H54 (cell line): Measurements from ENCODE around the gene OSBPL6.
"Not testable (repeated sequence)": the region's sequence is repeated elsewhere in the genome, so short reads cannot be mapped to it uniquely, and the experiment has no call there.

Experiments used
- DNase-seq: peaks from one replicate; pipeline ENCODE4 v3.0.0; 2011; ENCODE audit warnings: low spot score, mixed read lengths; ENCODE audit not compliant: insufficient read length
- FAIRE-seq: peaks from 3 replicates; lab custom pipeline; 2011; peaks lifted over from hg19 to GRCh38; lab: Jason Lieb, UNC
- POLR2A ChIP-seq: IDR thresholded peaks from 2 replicates; pipeline ENCODE4 v1.6.1; 2011; ENCODE audit warnings: low read depth, mild to moderate bottlenecking, low read length

The OSBPL6 gene

DNA sequence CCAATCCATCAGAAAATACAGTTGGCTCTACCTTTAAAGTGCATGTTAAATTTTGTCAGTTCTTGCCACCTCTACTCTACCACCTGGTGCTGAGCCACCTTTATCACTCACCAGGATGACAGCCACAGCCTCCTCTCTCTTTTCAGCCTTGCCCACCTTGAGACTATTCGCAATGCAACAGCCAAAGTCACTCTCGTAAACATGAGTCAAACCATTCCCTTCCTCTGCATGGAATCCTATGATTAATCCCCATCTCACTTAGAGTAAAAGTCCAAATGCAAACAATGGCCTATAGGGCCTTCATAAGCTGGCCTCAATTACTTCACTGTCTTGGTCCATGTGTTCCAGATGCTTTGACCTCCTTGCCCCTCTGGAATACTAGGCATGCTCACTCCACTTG lies 5.8 kb upstream of the OSBPL6 start:
- FAIRE-seq (peak; percentile 11), DNase-seq (no peak)
- no peak for TF ChIP-seq POLR2A

DNA sequence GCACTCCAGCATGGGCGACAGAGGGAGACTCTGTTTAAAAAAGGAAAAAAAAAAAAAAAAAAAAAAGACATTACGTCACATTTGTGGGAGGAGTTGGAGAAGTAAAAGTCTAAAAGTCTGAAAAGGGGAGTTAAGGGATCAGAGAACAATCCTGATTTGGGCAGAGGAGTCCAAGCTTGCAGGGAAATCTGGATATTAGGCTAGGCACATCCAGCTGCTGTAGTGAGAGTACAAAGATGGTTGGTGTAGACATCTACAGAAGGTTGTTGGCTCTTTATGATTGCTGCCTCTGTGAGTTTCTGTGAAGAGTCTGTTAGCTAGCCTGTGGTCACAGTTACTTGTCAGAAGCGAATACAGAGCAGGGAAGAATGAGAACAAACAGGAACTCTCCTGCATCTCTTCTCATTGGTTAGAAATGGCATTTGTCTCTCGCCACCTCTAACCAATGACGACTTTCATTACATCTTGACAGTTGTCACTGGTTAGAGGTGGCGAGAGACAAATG lies 3.3 kb upstream of the OSBPL6 start:
- DNase-seq, result no peak
- FAIRE-seq, result no peak
- no peak for TF ChIP-seq POLR2A

DNA sequence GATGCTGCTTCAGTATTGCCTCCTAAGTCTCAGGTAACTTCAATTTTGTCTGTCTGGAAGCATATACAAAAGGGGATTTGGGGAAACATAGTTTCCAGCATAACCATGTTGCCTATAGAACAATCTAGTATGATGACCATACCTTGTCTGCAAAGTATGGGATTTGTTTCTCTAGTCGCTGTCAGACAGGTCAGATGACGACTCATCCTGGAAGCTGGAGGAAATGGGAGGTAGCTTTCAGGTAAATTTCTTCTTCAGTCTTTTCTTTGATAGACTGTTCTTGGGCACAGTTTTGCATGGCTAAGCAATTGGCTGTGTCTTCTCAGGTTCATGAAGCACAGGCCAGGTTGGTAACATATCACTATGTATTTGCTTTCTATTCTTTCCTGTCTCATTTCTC lies 2.8 kb upstream of the OSBPL6 start:
- FAIRE-seq (no peak), DNase-seq (no peak)
- no peak for TF ChIP-seq POLR2A

DNA sequence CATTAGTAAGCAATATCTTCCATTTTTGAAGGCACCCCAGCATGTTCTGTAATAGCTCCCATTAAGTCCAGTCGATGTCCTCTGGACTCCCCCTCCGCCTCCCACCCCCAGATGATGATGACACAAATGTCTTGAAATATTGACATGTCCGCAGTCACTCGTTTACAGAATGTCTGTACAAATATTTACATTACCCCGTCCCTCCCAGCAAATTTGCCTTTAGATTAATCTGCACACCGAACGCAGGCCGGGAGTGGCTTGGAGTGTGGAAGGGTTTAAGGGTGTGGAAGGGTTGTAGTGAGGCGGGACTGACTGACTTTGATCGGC lies 853 bp upstream of the OSBPL6 start:
- FAIRE-seq, result no peak
- no peak for DNase-seq
- TF ChIP-seq POLR2A, result no peak

DNA sequence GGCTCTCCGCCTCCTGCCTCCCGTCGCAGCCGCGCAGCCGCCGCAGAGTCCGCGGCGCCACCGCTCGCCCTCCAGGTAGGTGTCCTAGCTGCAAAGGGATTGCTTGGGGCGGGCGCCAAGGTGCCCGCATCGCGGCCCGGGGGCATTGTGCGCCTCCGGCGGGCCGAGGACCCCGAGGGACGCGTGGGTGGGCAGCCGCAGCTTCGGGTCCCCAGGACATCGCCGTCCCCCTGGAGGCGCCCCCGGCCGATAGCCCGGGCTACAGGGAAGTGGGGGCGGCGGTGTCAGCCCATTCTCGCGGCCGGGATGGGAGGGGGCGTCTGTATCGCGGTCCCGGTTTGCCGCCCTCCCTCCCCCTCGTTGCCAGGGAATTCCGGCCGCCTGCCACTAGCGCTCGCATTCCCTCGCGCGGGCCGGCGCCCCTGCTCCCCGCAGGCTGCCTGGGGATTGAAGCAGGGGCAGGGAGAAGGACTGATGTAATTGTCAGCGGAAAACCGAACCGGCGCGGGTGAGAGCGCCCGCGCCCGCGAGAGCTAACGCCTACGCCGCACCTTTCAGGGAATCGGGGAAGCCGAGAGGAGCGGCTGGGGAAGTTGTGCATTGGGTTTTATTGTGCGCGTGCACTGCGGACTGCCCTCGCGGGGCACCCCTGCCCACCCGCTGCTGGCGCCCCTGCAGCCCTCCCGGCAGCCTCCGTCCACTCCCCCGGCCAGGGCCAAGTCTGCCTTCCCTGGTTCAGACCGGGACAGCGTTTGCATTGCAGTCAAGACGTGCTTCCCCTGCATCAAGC lies 483 bp downstream of the OSBPL6 start:
- no peak for TF ChIP-seq POLR2A
- peak; percentile 55 for DNase-seq
- peak; percentile 41 for FAIRE-seq

DNA sequence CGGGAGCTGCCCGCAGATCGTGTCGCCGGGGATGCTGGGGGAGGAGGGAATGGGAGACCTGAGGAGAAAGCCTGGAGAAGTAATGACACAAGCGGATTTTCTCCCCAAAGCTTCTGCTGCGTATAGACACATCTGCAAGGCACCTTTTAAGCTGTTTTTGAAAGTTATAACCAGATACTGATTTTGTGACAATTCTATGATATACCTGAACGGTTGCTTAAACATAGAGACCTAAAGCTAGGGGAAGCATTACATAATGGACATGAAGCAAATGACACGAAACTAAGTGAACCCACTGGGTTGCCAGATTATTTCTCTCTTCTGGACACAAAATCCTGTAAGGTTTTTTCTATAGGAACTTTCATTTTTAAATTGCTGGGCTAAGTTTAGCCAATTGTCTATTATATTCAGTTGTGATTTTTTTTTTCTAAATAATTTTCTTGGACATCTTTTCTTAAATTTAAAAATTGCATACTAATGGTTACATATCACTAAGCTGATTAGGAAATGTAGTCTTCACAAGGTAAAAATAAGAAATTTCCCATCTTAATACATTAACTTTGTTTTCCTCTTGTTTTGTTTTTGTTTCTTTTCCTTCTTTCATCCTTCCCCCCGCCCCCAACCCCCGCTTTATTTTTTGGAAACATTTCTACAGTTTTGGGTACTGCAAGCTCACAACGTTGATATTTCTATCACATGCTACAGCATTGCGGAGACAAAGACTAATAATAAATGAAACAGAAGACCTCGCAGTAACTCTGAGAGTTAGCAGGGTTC lies 1.3 kb downstream of the OSBPL6 start:
- FAIRE-seq (peak; percentile 84), DNase-seq (no peak)
- TF ChIP-seq POLR2A, result no peak

DNA sequence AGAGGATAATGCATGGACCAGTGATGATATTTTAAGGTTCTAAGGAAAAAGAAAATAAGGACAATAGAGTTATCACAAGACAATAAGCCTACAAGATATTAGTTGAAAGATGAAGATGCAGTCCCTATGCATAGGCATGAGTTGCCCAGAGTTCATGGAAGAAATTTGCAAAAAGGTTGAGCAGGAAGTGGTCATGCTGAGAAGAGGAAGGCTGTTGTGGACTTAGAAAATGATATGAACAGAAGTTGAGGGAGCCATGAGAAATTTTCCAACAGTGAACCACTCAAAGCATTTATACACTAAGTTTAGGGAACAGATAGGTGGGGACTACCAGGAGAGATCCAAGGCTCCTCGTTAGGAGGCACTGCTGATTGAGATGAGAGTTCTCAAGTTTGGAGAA lies 3.5 kb downstream of the OSBPL6 start:
- TF ChIP-seq POLR2A, result no peak
- DNase-seq (no peak), FAIRE-seq (no peak)

DNA sequence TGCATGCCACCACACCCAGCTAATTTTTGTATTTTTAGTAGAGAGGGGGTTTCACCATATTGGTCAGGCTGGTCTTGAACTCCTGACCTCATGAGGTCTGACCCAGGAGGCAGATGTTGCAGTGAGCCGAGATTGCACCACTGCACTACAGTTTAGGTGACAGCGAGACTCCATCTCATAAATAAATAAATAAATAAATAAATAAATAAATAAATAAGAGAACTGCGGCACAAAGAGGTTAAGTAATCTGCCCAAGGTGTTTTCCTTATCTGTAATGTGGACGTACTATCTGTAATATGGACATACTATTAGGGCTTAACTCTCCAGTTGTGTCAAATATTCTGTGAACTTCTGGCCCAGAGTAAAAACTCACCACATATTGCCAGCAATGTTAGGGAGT lies 4.1 kb downstream of the OSBPL6 start:
- not testable (repeated sequence) for FAIRE-seq, DNase-seq

DNA sequence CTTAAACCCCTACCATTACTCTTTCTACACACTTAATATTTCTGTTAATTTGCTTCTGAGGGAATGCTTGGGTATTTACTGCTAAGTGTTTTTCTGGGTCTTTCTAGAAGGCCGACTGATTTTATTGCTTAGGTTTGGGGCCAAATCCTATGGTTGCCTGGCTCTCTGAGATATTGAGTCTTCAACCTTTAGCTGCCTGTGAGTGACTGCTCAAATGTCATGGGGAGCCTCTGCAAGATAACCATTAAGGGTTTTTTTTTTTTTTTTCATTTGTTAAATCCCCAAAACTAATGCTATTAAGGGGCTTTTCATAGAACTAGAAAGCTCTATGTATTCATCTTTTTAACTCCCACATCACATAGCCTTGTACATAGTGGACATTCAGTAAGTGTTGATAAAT lies 5.0 kb downstream of the OSBPL6 start:
- FAIRE-seq, result no peak
- no peak for DNase-seq

DNA sequence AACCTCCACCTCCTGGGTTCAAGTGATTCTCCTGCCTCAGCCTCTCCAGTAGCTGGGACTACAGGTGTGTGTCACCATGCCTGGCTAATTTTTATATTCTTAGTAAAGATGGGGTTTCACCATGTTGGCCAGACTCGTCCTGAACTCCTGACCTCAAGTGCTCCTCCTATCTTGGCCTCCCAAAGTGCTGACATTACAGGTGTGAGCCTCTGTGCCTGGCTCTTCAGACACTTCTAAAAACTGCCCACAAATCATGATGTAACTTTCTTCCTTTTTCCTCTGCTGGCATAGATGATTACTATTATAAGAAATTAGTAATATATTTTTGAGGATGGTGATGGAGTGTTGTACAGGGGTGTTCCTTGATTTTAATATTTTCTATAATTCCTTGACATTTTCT lies 6.0 kb downstream of the OSBPL6 start:
- FAIRE-seq (no peak), DNase-seq (no peak)
- TF ChIP-seq POLR2A, result no peak

More for the DNA sequence above, 5.0 kb downstream of the OSBPL6 start:
- no peak for TF ChIP-seq POLR2A

DNA sequence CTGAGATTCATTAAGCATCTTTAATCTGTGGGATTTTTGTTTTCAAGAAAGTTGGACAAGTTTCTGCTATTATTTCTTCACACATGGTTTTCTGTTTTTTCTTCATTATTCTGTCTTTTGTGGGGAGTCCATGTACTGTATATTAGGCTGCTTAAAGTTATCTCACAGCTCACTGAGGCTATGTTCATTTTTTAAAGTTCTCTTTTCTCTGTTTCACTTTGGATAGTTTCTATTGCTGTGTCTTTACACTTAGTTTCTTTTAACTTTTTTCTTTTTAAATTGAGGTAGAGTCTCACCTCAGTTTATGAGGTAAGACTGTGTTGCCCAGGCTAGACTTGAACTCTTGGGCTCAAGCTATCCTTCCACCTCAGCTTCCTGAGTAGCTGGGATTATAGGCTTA lies 8.6 kb downstream of the OSBPL6 start:
- DNase-seq, result no peak
- FAIRE-seq, result no peak
- no peak for TF ChIP-seq POLR2A

DNA sequence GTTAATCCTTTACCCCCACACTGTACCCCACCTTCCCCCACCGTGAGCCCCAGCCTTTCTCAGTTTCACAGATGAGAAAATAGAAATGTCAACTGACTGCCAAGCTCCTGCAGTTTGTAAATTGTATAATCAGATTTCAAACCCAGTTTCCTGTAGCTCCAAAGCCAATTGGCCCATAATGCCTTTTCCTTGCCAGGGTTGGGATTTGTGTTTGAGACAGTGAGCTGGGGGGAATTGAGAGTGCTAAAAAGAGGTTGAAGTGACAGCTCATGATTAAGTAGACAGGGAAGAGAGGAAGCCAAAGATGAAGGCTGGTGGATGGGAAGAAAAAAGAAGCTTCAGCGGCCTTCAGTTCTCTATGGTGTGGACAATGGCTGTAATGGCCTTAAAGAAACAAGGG lies 10.7 kb downstream of the OSBPL6 start:
- TF ChIP-seq POLR2A, result no peak
- no peak for FAIRE-seq

DNA sequence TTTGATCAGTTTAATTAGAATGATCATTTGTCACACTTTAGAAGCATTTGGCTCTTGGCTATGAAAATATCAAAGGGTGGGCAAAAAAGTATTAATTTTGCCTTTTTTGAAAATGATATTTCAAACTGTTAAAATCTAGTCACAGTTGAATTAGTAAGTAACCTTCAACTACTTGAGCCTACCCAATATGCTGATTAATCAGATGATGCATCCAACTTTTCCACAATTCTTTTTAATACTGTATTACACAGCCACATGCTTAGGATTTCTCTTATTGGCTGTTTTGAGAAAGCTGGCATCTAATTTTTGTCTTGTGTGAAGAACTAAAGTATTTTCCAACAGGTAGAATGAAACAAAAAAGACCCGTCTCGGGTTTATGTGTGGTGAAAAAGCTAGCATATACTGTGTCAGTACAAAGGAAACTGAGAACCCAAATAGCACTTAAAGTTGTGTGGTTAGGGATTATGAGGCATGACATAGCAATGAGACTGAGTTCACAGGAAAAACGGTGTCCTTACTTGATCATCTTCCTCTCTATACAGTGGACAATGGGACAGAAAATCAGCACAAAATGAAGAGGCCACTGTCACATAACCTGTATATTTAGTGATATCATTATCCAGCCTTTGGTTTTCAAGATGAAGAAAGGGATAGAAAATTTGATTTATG lies 11.7 kb downstream of the OSBPL6 start:
- peak; percentile 17 for DNase-seq
- peak; percentile 89 for FAIRE-seq
- no peak for TF ChIP-seq POLR2A

More for the DNA sequence above, 10.7 kb downstream of the OSBPL6 start:
- DNase-seq, result no peak

DNA sequence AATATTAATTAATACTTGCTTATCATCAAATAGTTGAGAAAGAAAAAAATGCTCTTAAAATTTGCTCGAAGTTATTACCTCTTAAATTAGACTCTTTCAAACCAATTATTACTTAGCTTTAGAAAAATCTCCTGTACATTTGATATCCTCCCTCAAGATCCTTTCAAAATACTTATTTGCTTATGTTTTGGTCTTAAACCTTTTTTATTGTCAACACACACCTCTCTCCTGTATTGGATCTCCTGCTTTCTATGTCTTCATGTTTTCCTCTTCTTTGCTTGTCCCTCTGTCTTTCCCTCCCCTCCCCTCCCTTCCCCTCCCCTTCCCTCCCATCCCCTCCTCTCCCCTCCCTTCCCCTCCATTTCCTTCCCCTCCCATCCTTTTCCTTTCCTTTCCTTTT lies 14.0 kb downstream of the OSBPL6 start:
- TF ChIP-seq POLR2A, result no peak
- DNase-seq (no peak), FAIRE-seq (no peak)
